ENCODE data around the gene TPX2. TPM values are rescaled to one million over a fixed set of nuclear protein-coding genes. Genes with fewer than 3 reads are reported as not detected.

Gene TPX2
- total RNA-seq, 4 donors from 2014 or later = 5.9 to 10.2 (median 7.3) TPM

DNA sequence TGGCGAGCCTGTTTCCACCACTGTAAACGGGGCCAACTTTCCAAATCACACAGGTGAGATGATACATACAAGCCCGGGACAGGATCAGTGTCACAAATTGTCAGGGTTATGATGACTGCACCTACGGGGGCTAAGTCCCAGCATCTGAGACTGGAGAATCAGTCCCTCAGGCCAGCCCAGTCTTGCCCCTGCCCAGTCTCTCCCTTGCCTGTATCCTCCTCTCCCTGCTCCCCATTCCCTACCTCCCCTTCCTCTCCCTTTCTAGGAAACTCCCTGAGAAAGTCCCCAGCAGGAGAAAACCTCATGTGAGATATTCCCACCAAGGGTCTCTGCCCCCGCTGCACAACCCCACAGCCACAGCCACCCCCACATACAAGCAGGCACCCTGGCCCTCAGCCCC is 104.8 kb downstream of the TPX2 start:
- intact Hi-C loops (cut with DNase I; ENCODE audit: low total_unique reads) = no loop called here
- 56 to 61% methylated on average over 5 of the region's 5 CpGs for WGBS, 2 donors
- DNase-seq (ENCODE audit: low spot score in 2 of 2) = no peak
- TF ChIP-seq POLR2A (IDR thresholded peaks at IDR 0.05) = no peak
- TF ChIP-seq, protein P1, sequence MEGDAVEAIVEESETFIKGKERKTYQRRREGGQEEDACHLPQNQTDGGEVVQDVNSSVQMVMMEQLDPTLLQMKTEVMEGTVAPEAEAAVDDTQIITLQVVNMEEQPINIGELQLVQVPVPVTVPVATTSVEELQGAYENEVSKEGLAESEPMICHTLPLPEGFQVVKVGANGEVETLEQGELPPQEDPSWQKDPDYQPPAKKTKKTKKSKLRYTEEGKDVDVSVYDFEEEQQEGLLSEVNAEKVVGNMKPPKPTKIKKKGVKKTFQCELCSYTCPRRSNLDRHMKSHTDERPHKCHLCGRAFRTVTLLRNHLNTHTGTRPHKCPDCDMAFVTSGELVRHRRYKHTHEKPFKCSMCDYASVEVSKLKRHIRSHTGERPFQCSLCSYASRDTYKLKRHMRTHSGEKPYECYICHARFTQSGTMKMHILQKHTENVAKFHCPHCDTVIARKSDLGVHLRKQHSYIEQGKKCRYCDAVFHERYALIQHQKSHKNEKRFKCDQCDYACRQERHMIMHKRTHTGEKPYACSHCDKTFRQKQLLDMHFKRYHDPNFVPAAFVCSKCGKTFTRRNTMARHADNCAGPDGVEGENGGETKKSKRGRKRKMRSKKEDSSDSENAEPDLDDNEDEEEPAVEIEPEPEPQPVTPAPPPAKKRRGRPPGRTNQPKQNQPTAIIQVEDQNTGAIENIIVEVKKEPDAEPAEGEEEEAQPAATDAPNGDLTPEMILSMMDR (IDR thresholded peaks at IDR 0.05) = no peak
- H3K4me3 ChIP-seq (ENCODE audit: low read depth, poor library complexity, severe bottlenecking) = no peak overlapping the region

DNA sequence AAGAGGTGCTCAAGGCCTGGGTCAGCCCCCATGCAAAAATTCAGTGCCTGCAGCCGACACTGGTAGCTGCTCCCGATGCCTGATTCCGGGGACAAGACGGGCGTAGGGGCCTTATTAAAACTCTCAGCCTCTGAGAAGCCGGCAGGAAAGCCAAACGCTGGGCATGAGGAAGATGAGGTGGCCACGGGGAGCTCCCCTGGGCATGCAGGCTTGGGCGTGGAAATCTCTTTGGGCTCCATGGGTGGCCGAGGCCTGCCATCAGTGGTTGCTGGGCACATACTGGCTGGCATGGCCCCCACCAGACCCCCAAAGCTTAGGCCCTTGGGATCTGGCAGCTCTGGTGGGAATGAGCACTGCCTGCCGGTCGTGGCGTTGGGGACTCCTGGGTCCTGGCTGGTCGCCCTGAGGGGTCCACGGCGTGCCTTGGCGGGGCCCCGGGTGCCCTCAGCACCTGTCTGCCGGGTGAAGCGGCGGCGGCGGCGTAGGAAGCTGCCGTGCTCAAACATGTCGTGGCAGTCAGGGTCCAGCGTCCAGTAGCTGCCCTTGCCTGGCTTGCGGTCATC is 105.7 kb downstream of the TPX2 start:
- H3K4me3 ChIP-seq (ENCODE audit: low read depth, poor library complexity, severe bottlenecking) = no peak overlapping the region
- WGBS, 2 donors = 87 to 88% methylated on average over 8 to 28 of the region's 28 CpGs
- no peak for DNase-seq (ENCODE audit: low spot score in 2 of 2)
- TF ChIP-seq POLR2A (IDR thresholded peaks at IDR 0.05) = no peak
- TF ChIP-seq, protein P1 (IDR thresholded peaks at IDR 0.05) = no peak
- intact Hi-C loops (cut with DNase I; ENCODE audit: low total_unique reads) = no loop called here

DNA sequence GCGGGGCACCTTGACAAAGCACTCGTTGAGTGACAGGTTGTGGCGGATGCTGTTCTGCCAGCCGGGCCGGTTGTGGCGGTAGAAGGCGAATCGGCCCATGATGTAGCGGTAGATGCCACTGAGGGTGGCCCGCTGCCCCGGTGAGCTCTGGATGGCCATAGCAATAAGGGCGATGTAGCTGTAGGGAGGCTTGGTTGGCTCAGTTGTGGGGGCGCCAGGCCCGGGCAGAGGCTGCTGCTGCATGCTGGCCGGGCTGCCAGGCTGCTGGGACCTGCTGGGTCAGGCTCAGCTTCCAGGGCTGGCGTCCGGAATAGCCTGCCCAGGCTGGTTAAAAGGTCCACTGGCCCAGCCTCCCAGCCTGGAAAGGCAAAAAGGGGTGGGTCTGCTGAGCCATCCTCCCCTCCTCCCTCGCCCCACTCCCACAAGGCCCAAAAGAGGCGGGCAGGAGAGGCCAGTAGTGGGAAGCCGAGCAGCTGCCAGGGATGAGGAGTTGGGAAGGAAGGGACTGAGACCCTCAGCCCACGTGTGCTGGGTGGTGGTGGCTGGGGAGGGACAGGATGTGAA is 106.3 kb downstream of the TPX2 start, which contains the start of gene FOXS1:
FOXS1 (minus strand) TSS at position 305 of the 564 bp plus-strand sequence; CDS start at position 243, 62 bp downstream.
- DNase-seq (ENCODE audit: low spot score in 2 of 2) = no peak
- H3K4me3 ChIP-seq (ENCODE audit: low read depth, poor library complexity, severe bottlenecking) = no peak within 1 kb of the TSS
- 61 to 77% methylated on average over 16 to 20 of the region's 21 CpGs for WGBS, 2 donors
- TF ChIP-seq, protein P1 (IDR thresholded peaks at IDR 0.05) = no peak
- TF ChIP-seq POLR2A (IDR thresholded peaks at IDR 0.05) = no peak
- intact Hi-C loops (cut with DNase I; ENCODE audit: low total_unique reads) = no loop called here

DNA sequence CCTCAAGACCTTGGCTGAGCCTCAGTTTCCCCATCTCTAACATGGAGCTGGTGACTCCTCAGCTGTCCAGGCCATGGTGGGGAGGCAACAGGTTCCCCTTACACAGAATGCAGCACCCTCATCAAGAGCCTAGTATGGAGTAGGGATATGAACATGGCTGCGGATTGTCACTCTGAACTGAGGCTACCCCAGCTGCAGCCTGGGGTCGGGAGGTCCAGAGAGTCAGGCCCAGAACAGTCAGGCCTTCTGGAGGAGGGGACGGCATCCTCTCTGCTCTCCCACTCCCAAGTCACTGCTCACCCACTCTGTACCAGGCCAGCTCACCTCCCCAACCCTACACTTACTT is 107.7 kb downstream of the TPX2 start:
- no peak for DNase-seq (ENCODE audit: low spot score in 2 of 2)
- intact Hi-C loops (cut with DNase I; ENCODE audit: low total_unique reads) = no loop called here
- WGBS, 2 donors = 73 to 80% methylated on average over 3 of the region's 3 CpGs
- H3K4me3 ChIP-seq (ENCODE audit: low read depth, poor library complexity, severe bottlenecking) = no peak overlapping the region
- no peak for TF ChIP-seq POLR2A (IDR thresholded peaks at IDR 0.05)
- TF ChIP-seq, protein P1 (IDR thresholded peaks at IDR 0.05) = no peak

DNA sequence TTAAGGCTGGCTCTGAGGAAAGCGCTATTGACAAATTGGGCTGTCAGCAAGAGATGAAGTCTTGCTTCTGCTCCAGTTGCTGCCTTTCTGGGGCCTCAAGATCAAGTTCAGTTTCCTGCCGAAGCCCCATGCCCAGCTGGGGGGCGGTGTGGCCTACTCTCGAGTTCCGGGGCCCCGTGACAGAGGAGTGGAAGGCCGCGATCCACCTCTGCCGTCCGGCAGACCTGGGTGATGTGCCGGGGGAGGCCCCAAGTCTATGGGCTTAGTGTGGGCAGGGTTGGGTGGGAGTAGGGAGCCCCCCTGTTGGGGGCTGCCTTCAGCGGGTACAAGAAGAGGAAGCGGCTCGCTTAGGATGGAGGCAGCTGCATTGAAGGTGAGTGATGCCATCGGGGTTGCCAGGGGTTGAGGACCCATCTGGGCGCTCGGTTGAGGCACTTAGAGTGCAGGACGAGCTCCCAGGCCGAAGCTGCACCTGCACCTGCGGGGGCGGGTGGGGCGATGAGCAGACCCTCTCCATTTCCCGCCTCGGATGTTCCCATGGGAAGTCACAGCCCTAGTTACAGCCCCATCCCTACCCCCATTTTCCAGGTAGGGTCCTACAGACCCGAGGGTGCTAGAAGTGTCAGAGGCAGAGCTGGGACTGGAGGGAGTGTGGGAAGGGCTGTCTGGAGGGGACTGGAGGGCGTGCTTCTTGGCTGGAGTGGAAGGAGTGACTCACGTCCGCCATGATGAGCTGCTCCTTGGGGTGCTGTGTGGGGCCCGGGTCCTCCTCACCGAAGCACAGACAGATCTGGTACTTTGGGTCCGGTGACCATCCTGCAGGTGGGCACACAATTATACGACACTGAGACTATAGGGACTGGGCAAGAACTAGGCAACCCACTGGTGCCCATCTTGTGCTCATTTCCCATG is 109.3 kb downstream of the TPX2 start:
- WGBS, 2 donors = 82 to 87% methylated on average over 32 of the region's 32 CpGs
- no peak overlapping the region for H3K4me3 ChIP-seq (ENCODE audit: low read depth, poor library complexity, severe bottlenecking)
- DNase-seq (ENCODE audit: low spot score in 2 of 2) = no peak
- TF ChIP-seq, protein P1 (IDR thresholded peaks at IDR 0.05) = no peak
- TF ChIP-seq POLR2A (IDR thresholded peaks at IDR 0.05) = no peak
- intact Hi-C loops (cut with DNase I; ENCODE audit: low total_unique reads) = no loop called here

Data from lower leg skin (tissue), 4 donors.